IPS-11a (cell line): ENCODE results near the gene IL17RD.

Source experiments
- H3K4me3 ChIP-seq: one replicate; pipeline ENCODE4 v1.5.1; 2013; ENCODE audit warnings: low read depth, low read length, control low read depth

IL17RD gene

GRCh38 chr3:57131210-57131588 lies 34.0 kb downstream of the IL17RD start:
- H3K4me3 ChIP-seq, result no peak overlapping the region

DNA sequence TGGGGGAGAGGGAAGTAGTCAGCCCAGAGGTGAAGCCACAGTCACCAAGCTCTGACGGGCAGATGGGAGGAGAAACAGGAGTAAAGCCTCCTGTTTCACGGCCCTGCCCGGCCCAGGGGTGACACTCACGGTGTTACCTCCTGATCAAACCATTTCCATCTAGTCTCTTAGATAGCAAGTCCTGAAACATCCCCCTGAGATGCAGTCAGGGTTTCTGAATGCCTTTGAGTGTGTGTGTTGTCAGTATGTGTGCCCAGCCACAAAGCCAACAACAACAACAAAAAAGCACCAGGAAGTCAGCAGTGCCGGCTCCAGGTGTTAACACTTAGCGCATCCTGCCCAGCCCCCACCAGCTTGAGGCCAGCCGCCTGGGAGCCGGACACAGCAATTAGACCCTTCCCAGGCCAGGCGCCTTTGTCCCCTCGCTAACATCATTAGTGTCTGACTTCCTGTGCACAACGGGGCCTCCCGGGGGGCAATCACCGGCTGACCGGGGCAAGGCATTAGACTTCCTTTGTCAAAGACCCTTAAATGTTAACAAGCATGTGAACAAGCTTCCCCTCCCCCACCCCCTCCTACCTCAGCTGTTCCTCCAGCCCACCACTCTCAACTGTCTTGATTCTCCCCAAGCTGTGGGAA lies 34.5 kb downstream of the IL17RD start:
- H3K4me3 ChIP-seq, result no peak overlapping the region

- H3K4me3 ChIP-seq, result no peak overlapping the region
These were observed 36.1 kb downstream of the IL17RD start for GRCh38 chr3:57128826-57129667.

DNA sequence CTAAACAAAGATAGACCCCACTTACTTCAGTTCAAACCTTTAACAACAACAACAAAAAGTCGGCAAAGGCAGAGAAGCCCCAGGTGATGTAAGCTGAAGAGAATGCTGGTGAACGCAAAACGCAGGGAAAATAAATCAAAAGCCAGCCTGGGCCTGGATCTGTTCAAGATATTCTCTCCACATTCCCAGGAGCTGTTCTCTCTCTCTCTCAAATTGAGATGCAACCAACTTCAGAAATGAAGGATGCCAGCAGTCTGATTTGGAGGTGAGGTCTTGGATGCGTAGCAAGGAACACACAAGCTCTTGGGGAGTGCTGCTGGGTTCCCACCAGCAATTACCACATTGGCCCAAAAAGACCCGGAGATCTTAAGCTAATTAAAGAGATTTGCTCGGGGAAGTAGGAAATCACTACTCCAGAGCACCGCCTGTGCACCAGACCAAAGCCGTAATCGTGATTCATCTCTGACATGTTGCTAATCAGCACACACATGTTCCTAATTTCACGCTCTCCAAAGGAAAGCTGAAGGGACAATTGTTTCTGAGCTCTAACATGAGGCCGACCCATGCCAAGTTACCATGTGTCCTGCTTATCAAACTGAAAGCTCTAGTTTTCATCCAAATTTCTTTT lies 37.1 kb downstream of the IL17RD start:
- H3K4me3 ChIP-seq, result no peak overlapping the region

GRCh38 chr3:57126244-57126643 lies 38.9 kb downstream of the IL17RD start:
- no peak overlapping the region for H3K4me3 ChIP-seq

- no peak overlapping the region for H3K4me3 ChIP-seq
These were observed 44.5 kb downstream of the IL17RD start for GRCh38 chr3:57120451-57121174.

DNA sequence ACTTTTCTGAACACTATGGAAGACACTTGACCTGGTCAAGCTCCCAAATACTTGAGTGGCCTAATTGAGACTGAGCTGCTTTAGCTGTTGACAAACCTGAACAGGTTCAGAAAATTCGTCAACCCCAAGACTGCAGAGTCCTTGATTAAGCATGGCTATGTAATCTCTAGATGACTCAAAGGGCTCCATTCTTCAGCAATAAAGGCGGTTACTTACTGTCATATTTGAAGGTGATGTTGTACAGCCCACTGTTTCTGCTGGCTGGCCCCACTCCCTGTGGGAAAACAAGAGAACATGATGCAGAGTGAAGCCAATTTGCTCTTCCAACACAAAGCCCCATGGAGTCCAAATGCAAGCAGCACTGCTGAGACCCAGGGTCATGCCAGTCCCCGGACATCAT lies 45.1 kb downstream of the IL17RD start:
- no peak overlapping the region for H3K4me3 ChIP-seq

DNA sequence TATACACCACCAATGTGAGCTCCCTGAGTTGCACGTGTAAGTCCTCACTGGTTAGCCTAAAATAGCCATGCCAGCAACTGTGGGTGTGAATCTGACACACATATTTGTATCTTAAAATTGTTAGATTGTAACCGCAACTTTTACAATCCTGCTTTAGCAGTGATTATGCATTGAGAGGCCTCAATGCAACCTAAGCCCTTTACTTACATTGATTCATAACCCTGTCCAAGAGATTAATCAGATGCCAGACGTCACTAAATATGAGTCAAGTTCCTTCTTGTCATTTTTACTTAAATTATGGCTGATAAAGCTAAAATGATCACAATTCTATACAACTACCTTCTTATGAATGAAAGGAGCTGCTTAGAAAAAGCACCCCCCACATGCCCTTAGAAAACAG lies 46.9 kb downstream of the IL17RD start:
- no peak overlapping the region for H3K4me3 ChIP-seq

DNA sequence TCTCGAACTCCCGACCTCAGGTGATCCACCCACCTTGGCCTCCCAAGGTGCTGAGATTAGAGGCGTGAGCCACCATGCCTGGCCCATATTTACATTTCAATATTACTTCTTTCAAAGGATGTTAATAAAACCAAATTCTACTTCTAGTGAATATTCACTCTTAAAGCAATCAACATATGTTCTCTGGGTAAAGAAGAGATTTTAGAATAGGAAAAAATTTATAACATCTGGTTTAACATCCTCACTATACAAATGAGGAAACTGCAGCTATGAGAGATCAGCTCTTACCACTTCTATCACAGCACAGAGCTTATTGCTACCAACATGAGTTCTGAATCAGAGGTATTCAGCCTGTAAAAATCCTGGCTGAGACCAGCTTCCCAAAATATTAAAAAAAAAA lies 48.7 kb downstream of the IL17RD start:
- H3K4me3 ChIP-seq, result no peak overlapping the region

GRCh38 chr3:57112206-57112605 lies 52.9 kb downstream of the IL17RD start:
- no peak overlapping the region for H3K4me3 ChIP-seq

DNA sequence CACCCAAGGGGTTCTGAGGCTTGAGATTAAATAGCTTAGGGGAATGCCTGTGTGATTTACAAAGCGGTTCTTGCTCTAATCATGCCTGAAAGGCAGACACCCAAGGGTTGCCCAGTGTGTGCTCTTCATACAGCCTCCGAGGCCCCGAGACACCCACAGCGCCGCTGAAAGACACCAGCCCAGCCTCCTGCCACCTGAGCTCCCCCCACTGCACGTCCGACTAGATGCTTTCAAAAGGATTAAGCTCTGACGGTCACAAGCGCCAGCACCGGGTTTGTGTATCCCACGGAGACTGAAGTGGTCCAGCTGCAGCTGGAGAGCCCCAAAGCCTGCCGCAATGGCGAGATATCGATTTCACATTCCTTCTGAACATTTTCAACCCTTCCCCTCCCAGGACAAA lies 54.4 kb downstream of the IL17RD start:
- no peak overlapping the region for H3K4me3 ChIP-seq

- no peak overlapping the region for H3K4me3 ChIP-seq
These were observed 54.9 kb downstream of the IL17RD start for GRCh38 chr3:57110214-57110613.

- H3K4me3 ChIP-seq, result no peak overlapping the region
These were observed 55.5 kb downstream of the IL17RD start for GRCh38 chr3:57109437-57110199.

- H3K4me3 ChIP-seq, result no peak overlapping the region
These were observed 56.5 kb downstream of the IL17RD start for GRCh38 chr3:57108684-57109083.

GRCh38 chr3:57105585-57105984 lies 59.6 kb downstream of the IL17RD start:
- no peak overlapping the region for H3K4me3 ChIP-seq

- H3K4me3 ChIP-seq, result no peak overlapping the region
These were observed 65.0 kb downstream of the IL17RD start for GRCh38 chr3:57100046-57100695.

- no peak overlapping the region for H3K4me3 ChIP-seq
These were observed 66.5 kb downstream of the IL17RD start for GRCh38 chr3:57098418-57099310.

GRCh38 chr3:57097536-57097935 lies 67.6 kb downstream of the IL17RD start:
- H3K4me3 ChIP-seq, result no peak overlapping the region

- H3K4me3 ChIP-seq, result no peak overlapping the region
These were observed 69.8 kb downstream of the IL17RD start for GRCh38 chr3:57095363-57095762.
